Liver (tissue), 9 donors: ENCODE results near the gene HDAC10. TPM values are rescaled to one million over a fixed set of nuclear protein-coding genes. Genes with fewer than 3 reads are reported as not detected.

ENCODE experiments used
- DNase-seq: peaks from one replicate; pipeline ENCODE4 v3.0.0-alpha.2; 2017; ENCODE audit warnings: low spot score
- H3K27ac ChIP-seq, 2 donors: one replicate each; pipeline ENCODE4 v1.7.0; 2013; ENCODE audit warnings: inconsistent platforms in 2 of 2, low read length in 2 of 2, control low read depth in 1 of 2, low read depth in 1 of 2, mild to moderate bottlenecking in 1 of 2
- H3K27me3 ChIP-seq, 4 donors: one replicate each; pipeline versions ENCODE4 v1.6.1 to v1.7.0; 2013; ENCODE audit warnings: low read length in 3 of 4, inconsistent platforms in 1 of 4, mild to moderate bottlenecking in 1 of 4, moderate library complexity in 1 of 4; ENCODE audit not compliant: control insufficient read depth in 4 of 4, insufficient read depth in 4 of 4
- H3K36me3 ChIP-seq, 4 donors: one replicate each; pipeline versions ENCODE4 v1.6.1 to v1.7.0; 2013; ENCODE audit warnings: low read length in 3 of 4, mild to moderate bottlenecking in 3 of 4, low read depth in 1 of 4, moderate library complexity in 1 of 4; ENCODE audit not compliant: control insufficient read depth in 4 of 4, insufficient read depth in 3 of 4
- H3K4me1 ChIP-seq, 4 donors: one replicate each; pipeline versions ENCODE4 v1.6.1 to v1.7.0; 2013; ENCODE audit warnings: low read length in 3 of 4, mild to moderate bottlenecking in 3 of 4, moderate library complexity in 1 of 4; ENCODE audit not compliant: control insufficient read depth in 4 of 4, insufficient read depth in 4 of 4
- H3K4me3 ChIP-seq, 3 donors: one replicate each; pipeline versions ENCODE4 v1.6.1 to v1.7.0; 2013; ENCODE audit warnings: low read length in 3 of 3, control low read depth in 1 of 3, low read depth in 1 of 3, mild to moderate bottlenecking in 1 of 3
- H3K9ac ChIP-seq, 2 donors: one replicate each; pipeline ENCODE4 v1.7.0; 2013; ENCODE audit warnings: low read length in 2 of 2, mild to moderate bottlenecking in 2 of 2, moderate library complexity in 2 of 2, control low read depth in 1 of 2, low read depth in 1 of 2
- H3K9me3 ChIP-seq, 4 donors: one replicate each; pipeline versions ENCODE4 v1.6.1 to v1.7.0; 2013; ENCODE audit warnings: low read length in 3 of 4; ENCODE audit not compliant: control insufficient read depth in 4 of 4
- EGR1 ChIP-seq, 2 donors: IDR thresholded peaks; 2 replicates each; pipeline ENCODE4 v1.6.1; 2016 to 2018; ENCODE audit warnings: antibody characterized with exemption in 2 of 2, low read depth in 2 of 2
- FOXA1 ChIP-seq: IDR thresholded peaks from 2 replicates; pipeline ENCODE4 v1.6.1; 2016; ENCODE audit warnings: antibody characterized with exemption
- FOXA2 ChIP-seq: IDR thresholded peaks from 2 replicates; pipeline ENCODE4 v1.6.1; 2016; ENCODE audit warnings: antibody characterized with exemption
- GABPA ChIP-seq, 2 donors: IDR thresholded peaks in 1 of 2; conservative IDR thresholded peaks in 1 of 2; 2 replicates each; pipeline ENCODE4 v1.6.1; 2016; ENCODE audit warnings: antibody characterized with exemption in 2 of 2, mild to moderate bottlenecking in 1 of 2, moderate library complexity in 1 of 2
- HNF4A ChIP-seq, 2 donors: conservative IDR thresholded peaks; 2 replicates each; pipeline ENCODE4 v1.6.1; 2016; ENCODE audit warnings: antibody characterized with exemption in 2 of 2, mild to moderate bottlenecking in 2 of 2
- HNF4G ChIP-seq: IDR thresholded peaks from 2 replicates; pipeline ENCODE4 v1.6.1; 2016; ENCODE audit warnings: antibody characterized with exemption
- JUND ChIP-seq, 2 donors: IDR thresholded peaks; 2 replicates each; pipeline ENCODE4 v1.6.1; 2016; ENCODE audit warnings: antibody characterized with exemption in 2 of 2
- MAX ChIP-seq: IDR thresholded peaks from 2 replicates; pipeline ENCODE4 v1.6.1; 2016; ENCODE audit warnings: antibody characterized with exemption
- NR2F2 ChIP-seq: IDR thresholded peaks from 2 replicates; pipeline ENCODE4 v1.6.1; 2016; ENCODE audit warnings: antibody characterized with exemption
- RAD21 ChIP-seq, 2 donors: IDR thresholded peaks; 2 replicates each; pipeline ENCODE4 v1.6.1; 2016; ENCODE audit warnings: antibody characterized with exemption in 2 of 2, mild to moderate bottlenecking in 2 of 2
- REST ChIP-seq: IDR thresholded peaks from 2 replicates; pipeline ENCODE4 v1.6.1; 2016; ENCODE audit warnings: antibody characterized with exemption, mild to moderate bottlenecking
- SP1 ChIP-seq: IDR thresholded peaks from 2 replicates; pipeline ENCODE4 v1.6.1; 2018; ENCODE audit warnings: antibody characterized with exemption, mild to moderate bottlenecking
- TAF1 ChIP-seq: conservative IDR thresholded peaks from 2 replicates; pipeline ENCODE4 v1.6.1; 2016; ENCODE audit warnings: antibody characterized with exemption, mild to moderate bottlenecking
- YY1 ChIP-seq: IDR thresholded peaks from 2 replicates; pipeline ENCODE4 v1.6.1; 2016; ENCODE audit warnings: antibody characterized with exemption, mild to moderate bottlenecking
- ZBTB33 ChIP-seq: IDR thresholded peaks from 2 replicates; pipeline ENCODE4 v1.6.1; 2016; ENCODE audit warnings: antibody characterized with exemption
- WGBS: extraction: QIAGEN DNeasy Blood & Tissue Kit; methylation state at CpG from one replicate; pipeline ENCODE4 v1.1.7; 2013; 5-methylcytosine and 5-hydroxymethylcytosine counted together
- polyA plus RNA-seq, 2 donors: library from polyadenylated mRNA; stranded (reverse) in 1 of 2; unstranded in 1 of 2; fragments of 200-250 nt in 1 of 2; fragments of >200 nt in 1 of 2; fragmentation: Nextera tagmentation in 1 of 2; extraction: Ambion mirVana in 1 of 2; gene quantifications; one replicate each; pipeline versions ENCODE4 v1.2.1 to v1.2.3, GENCODE V29; 2013 to 2015
- total RNA-seq, 2 donors: library from RNA; depleted of rRNA; stranded (reverse); fragments of >200 nt; gene quantifications; one replicate each; pipeline ENCODE4 v1.2.3, GENCODE V29; 2014
- donor health status: healthy.
- donor health status: healthy.
- donor health status: healthy.
- donor health status: healthy.
- donor health status: healthy.

The HDAC10 gene
- total and polyA plus RNA-seq, 4 donors = 6.2 to 18.2 (median 13.6) TPM

- 86% methylated on average over 32 of the region's 32 CpGs for WGBS
- Histone ChIP-seq H3K4me3 (no peak overlapping the region), H3K27ac (no peak overlapping the region), H3K27me3 (no peaks in the 10 kb centered on the region), H3K9me3 (no peaks in the 10 kb centered on the region), H3K9ac (no peak overlapping the region), H3K4me1 (peaks cover 10 to 53% (median 35%) of the 10 kb centered on the region in 4 donors), H3K36me3 (peaks cover 0 to 4% (median 2%) of the 10 kb centered on the region in 4 donors)
- DNase-seq = no peak
- TF ChIP-seq ZBTB33 = no peak
- no peak for TF ChIP-seq HNF4G
- no peak for TF ChIP-seq GABPA (IDR thresholded peaks at IDR 0.05 in 1 of 2, conservative IDR thresholded peaks at IDR 0.05 in 1 of 2)
- no peak for TF ChIP-seq FOXA2
- TF ChIP-seq JUND (IDR thresholded peaks at IDR 0.05) = no peak
- TF ChIP-seq YY1 = no peak
- no peak for TF ChIP-seq SP1
Observed at GRCh38 chr22:50249341-50250248, 1.5 kb downstream of the HDAC10 start.

GRCh38 chr22:50248196-50249081, 2.6 kb downstream of the HDAC10 start:
- no peak overlapping the region for H3K27ac ChIP-seq
- H3K4me3 ChIP-seq = no peak overlapping the region
- H3K9me3 ChIP-seq = no peaks in the 10 kb centered on the region
- peaks cover 0 to 4% (median 2%) of the 10 kb centered on the region in 4 donors for H3K36me3 ChIP-seq
- no peaks in the 10 kb centered on the region for H3K27me3 ChIP-seq
- DNase-seq = no peak
- 90% methylated on average over 29 of the region's 29 CpGs for WGBS
- H3K4me1 ChIP-seq = peaks cover 10 to 63% (median 43%) of the 10 kb centered on the region in 4 donors
- H3K9ac ChIP-seq = no peak overlapping the region
- TF ChIP-seq REST = no peak
- TF ChIP-seq RAD21 (IDR thresholded peaks at IDR 0.05) = no peak
- TF ChIP-seq NR2F2 = no peak
- no peak for TF ChIP-seq MAX
- TF ChIP-seq JUND (IDR thresholded peaks at IDR 0.05) = no peak
- TF ChIP-seq TAF1 = no peak
- TF ChIP-seq FOXA1 = no peak
- no peak for TF ChIP-seq YY1
- no peak for TF ChIP-seq GABPA (IDR thresholded peaks at IDR 0.05 in 1 of 2, conservative IDR thresholded peaks at IDR 0.05 in 1 of 2)
- TF ChIP-seq SP1 = no peak
- no peak for TF ChIP-seq HNF4A (conservative IDR thresholded peaks at IDR 0.05)
- TF ChIP-seq EGR1 (IDR thresholded peaks at IDR 0.05; ENCODE audit: low read depth in 2 of 2) = no peak
- TF ChIP-seq ZBTB33 = no peak
